ENCODE data around the gene NOL11. TPM values are rescaled to one million over a fixed set of nuclear protein-coding genes. Genes with fewer than 3 reads are reported as not detected.
"Not testable (repeated sequence)": the region's sequence is repeated elsewhere in the genome, so short reads cannot be mapped to it uniquely, and the experiment has no call there.

NOL11 gene
- total RNA-seq, 1 donor from 2014 or later = 90.4 TPM

DNA sequence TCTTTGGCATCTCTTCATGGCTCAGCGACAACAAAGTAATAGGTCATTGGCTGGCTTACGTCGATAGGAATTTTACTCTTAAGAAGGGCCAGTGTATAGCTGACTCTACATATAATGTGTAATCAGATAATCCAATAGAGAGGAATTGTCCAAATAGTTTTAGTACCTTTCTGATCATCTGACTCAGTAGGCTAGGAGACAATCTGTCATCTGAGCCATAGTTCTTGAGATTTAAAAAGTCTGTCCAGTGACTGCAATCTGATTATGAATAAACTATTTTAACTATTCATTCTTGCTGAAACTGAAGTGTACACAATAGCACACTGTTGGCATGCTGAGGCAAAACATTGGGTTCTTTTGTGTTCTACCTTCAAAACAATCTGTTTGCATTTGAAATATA is 21.4 kb upstream of the NOL11 start:
- Histone ChIP-seq H3K9ac (no peak overlapping the region), H3K4me3 (no peak overlapping the region), H3K36me3 (no peaks in the 10 kb centered on the region), H2AFZ (replicated peaks) (no peak overlapping the region), H4K20me1 (ENCODE audit: low read depth) (no peaks in the 10 kb centered on the region), H3K27ac (no peak overlapping the region), H3F3A (ENCODE audit: low read depth) (peaks cover 19% of the 10 kb centered on the region), H3K9me3 (ENCODE audit: low read depth) (no peaks in the 10 kb centered on the region), H3K27me3 (no peaks in the 10 kb centered on the region), H3K4me1 (peaks cover 28% of the 10 kb centered on the region), H3K79me2 (ENCODE audit: low read depth) (no peaks in the 10 kb centered on the region), H3K4me2 (no peak overlapping the region)
- H3K36me3 Mint-ChIP-seq = peaks cover 2% of the 10 kb centered on the region
- H3K27me3 Mint-ChIP-seq (ENCODE audit: insufficient read depth, low read depth) = no peaks in the 10 kb centered on the region
- no peak for DNase-seq (ENCODE audit: low spot score)
- no peak overlapping the region for H3K27ac Mint-ChIP-seq
- H3K4me1 Mint-ChIP-seq = peaks cover 6% of the 10 kb centered on the region
- TF ChIP-seq EZH2 (IDR thresholded peaks at IDR 0.05) (no peak), EZH2phosphoT487 (IDR thresholded peaks at IDR 0.05) (no peak), CTCF (IDR thresholded peaks at IDR 0.05) (no peak)
- H3K9me3 Mint-ChIP-seq = no peaks in the 10 kb centered on the region
- no peak overlapping the region for H3K4me3 Mint-ChIP-seq

- Histone ChIP-seq H3K79me2 (ENCODE audit: low read depth) (no peaks in the 10 kb centered on the region), H3K9me3 (ENCODE audit: low read depth) (no peaks in the 10 kb centered on the region), H3K27ac (no peak overlapping the region), H3K9ac (no peak overlapping the region), H4K20me1 (ENCODE audit: low read depth) (no peaks in the 10 kb centered on the region), H3K4me2 (no peak overlapping the region), H3K36me3 (no peaks in the 10 kb centered on the region), H3K4me1 (peaks cover 28% of the 10 kb centered on the region), H3K4me3 (no peak overlapping the region), H3F3A (ENCODE audit: low read depth) (peaks cover 19% of the 10 kb centered on the region), H3K27me3 (no peaks in the 10 kb centered on the region), H2AFZ (replicated peaks) (no peak overlapping the region)
- no peak overlapping the region for H3K27ac Mint-ChIP-seq
- TF ChIP-seq EZH2phosphoT487 (IDR thresholded peaks at IDR 0.05) = no peak
- TF ChIP-seq CTCF (IDR thresholded peaks at IDR 0.05) = no peak
- no peak for TF ChIP-seq EZH2 (IDR thresholded peaks at IDR 0.05)
- peaks cover 2% of the 10 kb centered on the region for H3K36me3 Mint-ChIP-seq
- peaks cover 6% of the 10 kb centered on the region for H3K4me1 Mint-ChIP-seq
- no peaks in the 10 kb centered on the region for H3K27me3 Mint-ChIP-seq (ENCODE audit: insufficient read depth, low read depth)
- H3K9me3 Mint-ChIP-seq = no peaks in the 10 kb centered on the region
- no peak for DNase-seq (ENCODE audit: low spot score)
- no peak overlapping the region for H3K4me3 Mint-ChIP-seq
These were observed 20.8 kb upstream of the NOL11 start for GRCh38 chr17:67696853-67697498.

GRCh38 chr17:67700037-67700724 is 17.6 kb upstream of the NOL11 start:
- Histone ChIP-seq H2AFZ (replicated peaks) (peak overlapping the region; percentile 34), H3K27ac (peak overlapping the region; percentile 93), H3K4me3 (no peak overlapping the region), H3K27me3 (no peaks in the 10 kb centered on the region), H3K79me2 (ENCODE audit: low read depth) (no peaks in the 10 kb centered on the region), H3K4me2 (peak overlapping the region; percentile 70), H3K9me3 (ENCODE audit: low read depth) (no peaks in the 10 kb centered on the region), H3K36me3 (no peaks in the 10 kb centered on the region), H3F3A (ENCODE audit: low read depth) (peaks cover 19% of the 10 kb centered on the region), H3K4me1 (peaks cover 28% of the 10 kb centered on the region), H4K20me1 (ENCODE audit: low read depth) (no peaks in the 10 kb centered on the region), H3K9ac (no peak overlapping the region)
- no peaks in the 10 kb centered on the region for H3K9me3 Mint-ChIP-seq
- DNase-seq (ENCODE audit: low spot score) = peak; percentile 69
- H3K27ac Mint-ChIP-seq = no peak overlapping the region
- H3K4me3 Mint-ChIP-seq = no peak overlapping the region
- peak; percentile 49 for TF ChIP-seq EZH2phosphoT487 (IDR thresholded peaks at IDR 0.05)
- no peak for TF ChIP-seq EZH2 (IDR thresholded peaks at IDR 0.05)
- H3K36me3 Mint-ChIP-seq = no peaks in the 10 kb centered on the region
- peaks cover 6% of the 10 kb centered on the region for H3K4me1 Mint-ChIP-seq
- no peaks in the 10 kb centered on the region for H3K27me3 Mint-ChIP-seq (ENCODE audit: insufficient read depth, low read depth)

DNA sequence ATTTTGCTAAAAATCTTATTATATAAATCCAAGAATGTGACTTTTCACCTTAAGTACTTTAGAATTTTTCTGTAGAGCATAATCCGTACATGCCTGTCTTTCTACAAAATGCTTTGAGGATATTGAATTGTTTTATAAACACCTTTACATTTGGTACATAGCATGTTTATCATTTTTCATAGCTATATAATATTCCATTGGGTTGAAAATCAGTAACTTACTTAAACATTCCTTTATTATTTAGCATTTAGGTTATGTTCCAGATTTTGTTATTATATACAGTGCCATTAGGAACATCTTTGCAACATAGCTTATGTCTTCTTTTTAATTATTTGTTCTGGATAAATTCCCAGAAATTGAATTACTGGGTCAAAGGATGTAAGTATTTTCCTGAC is 17.0 kb upstream of the NOL11 start:
- H3K79me2 ChIP-seq (ENCODE audit: low read depth) = no peaks in the 10 kb centered on the region
- no peaks in the 10 kb centered on the region for H3K27me3 Mint-ChIP-seq (ENCODE audit: insufficient read depth, low read depth)
- no peak overlapping the region for H2AFZ ChIP-seq (replicated peaks)
- no peak for TF ChIP-seq EZH2 (IDR thresholded peaks at IDR 0.05)
- no peak for TF ChIP-seq EZH2phosphoT487 (IDR thresholded peaks at IDR 0.05)
- TF ChIP-seq CTCF (IDR thresholded peaks at IDR 0.05) = no peak
- no peaks in the 10 kb centered on the region for H3K27me3 ChIP-seq
- no peak overlapping the region for H3K27ac Mint-ChIP-seq
- no peak overlapping the region for H3K4me2 ChIP-seq
- no peaks in the 10 kb centered on the region for H3K9me3 ChIP-seq (ENCODE audit: low read depth)
- peaks cover 6% of the 10 kb centered on the region for H3K4me1 Mint-ChIP-seq
- H3F3A ChIP-seq (ENCODE audit: low read depth) = peaks cover 19% of the 10 kb centered on the region
- H3K36me3 ChIP-seq = no peaks in the 10 kb centered on the region
- H3K9me3 Mint-ChIP-seq = no peaks in the 10 kb centered on the region
- no peak for DNase-seq (ENCODE audit: low spot score)
- H3K4me3 ChIP-seq = no peak overlapping the region
- no peaks in the 10 kb centered on the region for H4K20me1 ChIP-seq (ENCODE audit: low read depth)
- H3K27ac ChIP-seq = no peak overlapping the region
- H3K9ac ChIP-seq = no peak overlapping the region
- peaks cover 28% of the 10 kb centered on the region for H3K4me1 ChIP-seq
- H3K4me3 Mint-ChIP-seq = no peak overlapping the region
- no peaks in the 10 kb centered on the region for H3K36me3 Mint-ChIP-seq

GRCh38 chr17:67702861-67703260 is 14.9 kb upstream of the NOL11 start:
- H3K9me3 ChIP-seq (ENCODE audit: low read depth); H3K9me3 Mint-ChIP-seq; H3K79me2 ChIP-seq (ENCODE audit: low read depth); H3K27ac ChIP-seq; H3K36me3 Mint-ChIP-seq; H3K4me3 Mint-ChIP-seq; H2AFZ ChIP-seq (replicated peaks); H3K27me3 Mint-ChIP-seq (ENCODE audit: insufficient read depth, low read depth); H3K4me3 ChIP-seq; H3K27ac Mint-ChIP-seq; DNase-seq (ENCODE audit: low spot score); H4K20me1 ChIP-seq (ENCODE audit: low read depth); H3K4me1 Mint-ChIP-seq; H3K9ac ChIP-seq; H3K4me2 ChIP-seq; H3K36me3 ChIP-seq; H3K27me3 ChIP-seq: not testable (repeated sequence)
- Histone ChIP-seq H3F3A (ENCODE audit: low read depth) (peaks cover 19% of the 10 kb centered on the region), H3K4me1 (peaks cover 20% of the 10 kb centered on the region)
